Osteocyte (in vitro differentiated cells): Measurements from ENCODE around the gene CTSO. TPM values are rescaled to one million over a fixed set of nuclear protein-coding genes. Genes with fewer than 3 reads are reported as not detected.

ENCODE experiments used
- DNase-seq: peaks from one replicate; pipeline ENCODE4 v3.0.0; 2021; ENCODE audit warnings: mixed read lengths; ENCODE audit not compliant: unreplicated experiment; ENCODE audit errors: extremely low spot score
- H3K27ac Mint-ChIP-seq: one replicate; pipeline ENCODE4 v1.8.0; 2021; ENCODE audit warnings: mild to moderate bottlenecking, mixed read lengths; ENCODE audit not compliant: unreplicated experiment
- H3K27me3 Mint-ChIP-seq: one replicate; pipeline ENCODE4 v1.8.0; 2021; ENCODE audit warnings: mixed read lengths; ENCODE audit not compliant: unreplicated experiment
- H3K36me3 Mint-ChIP-seq: one replicate; pipeline ENCODE4 v1.8.0; 2021; ENCODE audit warnings: mixed read lengths; ENCODE audit not compliant: unreplicated experiment
- H3K4me1 Mint-ChIP-seq: one replicate; pipeline ENCODE4 v1.8.0; 2021; ENCODE audit warnings: mixed read lengths; ENCODE audit not compliant: unreplicated experiment
- H3K4me3 Mint-ChIP-seq: one replicate; pipeline ENCODE4 v1.8.0; 2021; ENCODE audit warnings: mild to moderate bottlenecking, moderate library complexity, mixed read lengths; ENCODE audit not compliant: unreplicated experiment
- H3K9me3 Mint-ChIP-seq: one replicate; pipeline ENCODE4 v1.8.0; 2021; ENCODE audit warnings: mixed read lengths; ENCODE audit not compliant: unreplicated experiment
- total RNA-seq: library from RNA; stranded (reverse); gene quantifications from 2 replicates; pipeline ENCODE4 v1.2.1, GENCODE V29; 2021
- TF ChIP-seq, protein P1 (sequence below): fragments of 200-600 bp; sonication (generic); IDR thresholded peaks from 2 replicates; pipeline ENCODE4 v1.5.0; 2021; ENCODE audit warnings: antibody characterized with exemption, mild to moderate bottlenecking, moderate library complexity

The CTSO gene
- total RNA-seq, 1 donor from 2014 or later: 10.0 TPM

DNA sequence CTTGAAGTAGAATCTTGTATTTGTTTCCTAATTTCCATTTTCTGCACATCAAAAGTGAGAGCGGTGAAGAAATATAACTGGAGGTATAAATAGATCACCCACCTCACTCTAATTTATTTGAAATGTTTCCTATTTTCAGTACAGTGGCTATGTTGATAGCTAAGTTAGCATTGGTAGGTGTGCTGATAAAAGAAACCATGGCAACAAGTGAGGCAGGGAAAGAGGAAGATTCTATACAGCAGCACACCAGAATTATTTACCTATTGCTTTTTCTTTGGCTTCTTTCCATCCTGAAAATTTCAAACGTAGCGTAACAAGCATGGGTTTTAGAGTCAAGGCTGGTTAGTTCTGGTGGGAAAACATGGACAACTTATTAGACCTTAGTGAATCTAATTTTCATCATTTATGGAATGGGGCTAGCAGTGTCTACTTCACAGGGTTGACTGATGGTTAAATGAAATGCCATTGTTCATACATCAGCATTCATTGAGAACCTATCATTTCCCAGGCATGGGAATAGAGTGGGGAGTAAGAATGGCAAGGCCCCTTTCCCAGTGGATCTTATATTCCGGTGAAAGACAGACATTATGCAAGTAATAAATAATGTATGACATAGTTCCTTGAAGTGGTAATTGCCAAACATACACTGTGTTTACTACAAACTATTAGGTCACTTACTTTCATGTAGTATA, 30.6 kb upstream of the CTSO start:
- Mint-ChIP-seq H3K4me1 (no peaks in the 10 kb centered on the region), H3K27me3 (peaks cover 25% of the 10 kb centered on the region)

DNA sequence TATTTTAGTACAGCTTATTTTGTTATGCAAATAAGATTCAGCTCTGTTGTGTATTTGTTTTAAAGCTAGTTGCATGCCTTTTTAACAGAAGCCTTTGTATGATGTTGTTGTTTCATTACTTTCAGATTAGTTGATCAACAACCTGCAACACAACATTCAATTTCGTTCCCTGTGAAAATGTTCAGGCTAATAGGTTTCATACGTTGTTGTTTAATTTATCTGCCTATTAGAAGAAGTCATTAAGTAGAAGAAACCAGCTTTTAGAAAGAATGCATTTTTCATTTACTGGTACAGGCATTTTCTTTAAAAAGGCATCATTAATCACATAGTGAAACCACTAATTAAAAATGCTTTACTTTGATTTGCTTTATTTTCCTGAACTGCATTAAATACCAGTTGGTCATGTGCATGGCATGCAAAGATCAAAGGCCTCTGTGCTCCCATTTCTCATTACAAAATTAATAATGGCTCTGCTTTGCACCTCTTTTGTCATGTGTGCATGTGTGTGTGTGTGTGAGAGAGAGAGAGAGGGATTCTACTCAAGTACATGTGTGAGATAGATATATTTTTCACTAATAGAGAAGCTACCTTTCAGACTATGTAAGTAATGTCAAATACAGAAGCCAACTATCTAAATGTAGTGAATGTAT, 29.2 kb upstream of the CTSO start:
- peaks cover 17% of the 10 kb centered on the region for H3K9me3 Mint-ChIP-seq
- TF ChIP-seq, protein P1, sequence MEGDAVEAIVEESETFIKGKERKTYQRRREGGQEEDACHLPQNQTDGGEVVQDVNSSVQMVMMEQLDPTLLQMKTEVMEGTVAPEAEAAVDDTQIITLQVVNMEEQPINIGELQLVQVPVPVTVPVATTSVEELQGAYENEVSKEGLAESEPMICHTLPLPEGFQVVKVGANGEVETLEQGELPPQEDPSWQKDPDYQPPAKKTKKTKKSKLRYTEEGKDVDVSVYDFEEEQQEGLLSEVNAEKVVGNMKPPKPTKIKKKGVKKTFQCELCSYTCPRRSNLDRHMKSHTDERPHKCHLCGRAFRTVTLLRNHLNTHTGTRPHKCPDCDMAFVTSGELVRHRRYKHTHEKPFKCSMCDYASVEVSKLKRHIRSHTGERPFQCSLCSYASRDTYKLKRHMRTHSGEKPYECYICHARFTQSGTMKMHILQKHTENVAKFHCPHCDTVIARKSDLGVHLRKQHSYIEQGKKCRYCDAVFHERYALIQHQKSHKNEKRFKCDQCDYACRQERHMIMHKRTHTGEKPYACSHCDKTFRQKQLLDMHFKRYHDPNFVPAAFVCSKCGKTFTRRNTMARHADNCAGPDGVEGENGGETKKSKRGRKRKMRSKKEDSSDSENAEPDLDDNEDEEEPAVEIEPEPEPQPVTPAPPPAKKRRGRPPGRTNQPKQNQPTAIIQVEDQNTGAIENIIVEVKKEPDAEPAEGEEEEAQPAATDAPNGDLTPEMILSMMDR: no peak
- H3K36me3 Mint-ChIP-seq: no peaks in the 10 kb centered on the region
- H3K4me1 Mint-ChIP-seq: no peaks in the 10 kb centered on the region
- H3K4me3 Mint-ChIP-seq: no peak overlapping the region
- H3K27me3 Mint-ChIP-seq: peaks cover 21% of the 10 kb centered on the region
- no peak for DNase-seq
- no peak overlapping the region for H3K27ac Mint-ChIP-seq

More for the DNA sequence above, 30.6 kb upstream of the CTSO start:
- no peak overlapping the region for H3K27ac Mint-ChIP-seq
- H3K36me3 Mint-ChIP-seq: no peaks in the 10 kb centered on the region
- peaks cover 10% of the 10 kb centered on the region for H3K9me3 Mint-ChIP-seq
- TF ChIP-seq, protein P1: no peak
- H3K4me3 Mint-ChIP-seq: no peak overlapping the region
- DNase-seq: no peak

DNA sequence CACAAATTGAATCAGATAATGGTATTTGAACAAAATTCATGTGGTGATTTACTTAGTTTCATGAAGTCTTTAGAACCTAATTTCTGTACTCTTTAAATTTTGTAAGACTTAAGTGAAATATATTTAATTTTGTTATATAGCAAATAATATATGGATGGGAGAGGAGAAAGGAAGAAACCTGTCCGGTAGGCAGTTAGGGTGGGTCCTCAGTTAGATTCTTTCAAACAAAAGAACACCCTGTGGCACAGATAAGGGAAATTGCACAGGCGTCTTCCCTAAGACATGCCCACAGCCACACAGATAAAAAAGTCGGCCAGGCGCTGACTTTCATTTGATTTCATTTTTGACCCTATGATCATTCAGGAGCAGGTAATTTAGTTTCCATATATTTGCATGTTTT, 25.1 kb upstream of the CTSO start:
- H3K36me3 Mint-ChIP-seq: no peaks in the 10 kb centered on the region
- peaks cover 10% of the 10 kb centered on the region for H3K27me3 Mint-ChIP-seq
- TF ChIP-seq, protein P1: no peak
- no peak for DNase-seq
- H3K9me3 Mint-ChIP-seq: peaks cover 17% of the 10 kb centered on the region
- H3K4me1 Mint-ChIP-seq: peaks cover 2% of the 10 kb centered on the region
- H3K4me3 Mint-ChIP-seq: no peak overlapping the region
- H3K27ac Mint-ChIP-seq: no peak overlapping the region

DNA sequence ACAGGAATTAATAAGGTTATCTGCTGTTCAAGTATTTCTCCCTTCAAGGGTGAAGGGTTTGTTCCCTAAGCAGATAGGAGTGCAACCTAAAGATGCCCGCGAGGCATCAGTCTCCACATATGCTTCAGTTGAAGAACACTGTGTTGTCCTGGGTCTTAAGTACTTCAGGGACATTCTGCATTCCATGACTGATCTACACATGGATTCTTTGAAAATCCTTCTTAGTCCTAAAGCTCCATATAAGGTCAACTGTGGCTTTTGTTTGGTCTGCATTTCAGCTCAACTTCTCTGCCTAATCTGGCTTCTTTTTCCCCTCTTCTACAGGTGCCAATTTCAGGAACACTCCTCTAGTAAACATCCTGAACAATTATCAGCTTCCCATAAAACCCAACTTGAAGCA, 21.8 kb upstream of the CTSO start:
- Mint-ChIP-seq H3K36me3 (no peaks in the 10 kb centered on the region), H3K4me1 (peaks cover 2% of the 10 kb centered on the region), H3K9me3 (peaks cover 16% of the 10 kb centered on the region), H3K27ac (no peak overlapping the region), H3K4me3 (no peak overlapping the region), H3K27me3 (peaks cover 3% of the 10 kb centered on the region)
- TF ChIP-seq, protein P1: no peak
- no peak for DNase-seq

DNA sequence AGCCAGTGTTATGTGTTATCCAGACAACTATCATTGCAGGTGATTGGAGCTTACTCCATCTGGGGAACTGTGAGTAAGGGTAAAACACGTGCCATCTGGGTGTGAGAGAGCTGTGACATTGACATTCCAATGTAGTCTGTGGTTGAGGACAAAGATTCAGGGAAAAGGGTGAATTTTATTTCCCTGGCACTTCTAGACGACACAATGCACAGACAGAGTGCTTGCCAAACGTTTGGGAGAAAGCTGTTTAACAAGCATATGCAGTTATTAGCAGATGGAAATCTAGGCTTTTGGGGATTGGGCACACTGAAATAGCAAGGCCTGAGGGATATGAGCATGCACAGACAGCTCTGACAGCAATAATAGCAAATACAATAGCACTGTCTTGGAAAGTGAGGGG, 21.3 kb upstream of the CTSO start:
- no peak for DNase-seq

More for the DNA sequence above, 21.3 kb upstream of the CTSO start:
- Mint-ChIP-seq H3K9me3 (peaks cover 12% of the 10 kb centered on the region), H3K4me3 (no peak overlapping the region), H3K4me1 (peaks cover 2% of the 10 kb centered on the region), H3K27me3 (peaks cover 2% of the 10 kb centered on the region), H3K36me3 (no peaks in the 10 kb centered on the region), H3K27ac (no peak overlapping the region)
- TF ChIP-seq, protein P1: no peak
